ENCODE data around the gene COPA. TPM values are rescaled to one million over a fixed set of nuclear protein-coding genes. Genes with fewer than 3 reads are reported as not detected.

COPA gene
- total RNA-seq, 8 experiments from 2014 or later, result 134 to 326 (median 200) TPM

DNA sequence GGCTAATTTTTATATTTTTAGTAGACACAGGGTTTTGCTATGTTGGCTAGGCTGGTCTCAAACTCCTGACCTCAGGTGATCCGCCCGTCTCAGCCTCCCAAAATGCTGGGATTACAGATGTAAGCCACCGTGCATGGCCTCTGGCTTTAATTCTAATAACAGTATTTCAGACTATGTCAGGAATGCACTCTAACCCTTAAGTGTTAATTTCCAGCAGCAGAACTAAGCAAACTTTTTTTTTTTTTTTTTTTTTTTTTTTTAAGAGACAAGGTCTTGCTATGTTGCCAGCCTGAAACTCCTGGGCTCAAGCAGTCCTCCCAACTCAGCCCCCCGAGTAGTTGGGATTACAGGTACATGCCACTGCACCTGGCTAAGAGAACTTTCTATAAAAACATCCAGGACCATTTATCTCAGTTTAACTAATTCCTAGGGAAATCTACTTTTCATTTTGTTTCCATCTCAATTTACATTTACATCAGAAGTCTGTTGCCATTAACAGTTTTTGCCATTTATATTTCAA is 87.2 kb downstream of the COPA start:
- peaks cover 13 to 24% of the 10 kb centered on the region in 2 donors for H3K4me1 ChIP-seq (replicated peaks in 1 of 2)
- no peak overlapping the region for H3K27ac ChIP-seq
- WGBS, 10 experiments, result 60 to 100% (median 96%) methylated on average over 2 to 4 of the region's 4 CpGs; no CpG with 5 or more reads in 4 of the 10 experiments
- no peak overlapping the region for H3K4me3 ChIP-seq
- in situ Hi-C loops (cut with MboI; ENCODE audit: low pct_unique_long_range_greater_than_20kb in 2 of 9, low sequenced_read_pairs in 9 of 9, unreplicated experiment in 9 of 9), result no loop called here
- ATAC-seq (replicated peaks in 6 of 8), result no peak

DNA sequence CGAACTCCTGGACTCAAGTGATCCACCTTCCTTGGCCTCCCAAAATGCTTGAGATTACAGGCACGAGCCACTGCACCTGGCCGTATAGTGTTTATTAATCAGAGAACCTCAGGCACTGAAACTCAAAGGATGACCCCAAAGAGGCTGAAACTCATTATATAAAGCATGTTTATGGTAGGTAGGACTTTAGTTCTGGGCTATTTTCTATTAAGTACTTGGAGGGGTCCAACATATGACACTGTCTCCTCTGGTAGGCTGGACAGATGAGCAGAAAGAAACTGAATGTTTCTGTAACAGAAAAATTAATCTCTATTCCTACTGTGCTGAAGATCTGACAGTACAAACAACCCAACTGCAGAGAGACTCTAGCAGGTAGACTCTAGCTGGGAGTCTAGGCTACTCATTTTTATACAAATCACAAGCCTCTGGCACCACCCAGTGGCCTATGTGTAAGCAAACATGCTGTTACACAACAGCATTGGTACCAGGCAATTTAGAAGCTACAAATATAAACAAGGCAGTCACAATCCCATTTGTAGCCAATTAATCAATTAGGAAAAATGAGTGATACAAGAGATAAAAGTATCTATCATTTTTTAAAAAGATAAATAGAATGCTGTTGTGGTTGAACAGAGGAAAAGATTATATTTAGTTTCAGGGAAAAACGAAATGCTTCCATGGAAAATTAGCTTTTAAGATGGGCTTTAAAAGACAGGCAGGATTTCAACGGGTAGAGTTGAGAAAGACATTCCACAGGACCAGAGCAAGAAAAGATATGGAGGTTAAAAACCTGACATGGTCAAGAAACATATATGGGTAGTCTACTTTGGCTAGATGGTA is 91.1 kb downstream of the COPA start:
- Histone ChIP-seq H3K27ac (no peak overlapping the region), H3K4me3 (no peak overlapping the region), H3K4me1 (replicated peaks in 1 of 2) (peaks cover 2 to 13% of the 10 kb centered on the region in 2 donors)
- in situ Hi-C loops (cut with MboI; ENCODE audit: low pct_unique_long_range_greater_than_20kb in 2 of 9, low sequenced_read_pairs in 9 of 9, unreplicated experiment in 9 of 9), result no loop called here
- peak; percentile 98 to 100 (median 100) for ATAC-seq (replicated peaks in 6 of 8)
- 30 to 81% (median 64%) methylated on average over 2 to 5 of the region's 5 CpGs for WGBS, 10 experiments

DNA sequence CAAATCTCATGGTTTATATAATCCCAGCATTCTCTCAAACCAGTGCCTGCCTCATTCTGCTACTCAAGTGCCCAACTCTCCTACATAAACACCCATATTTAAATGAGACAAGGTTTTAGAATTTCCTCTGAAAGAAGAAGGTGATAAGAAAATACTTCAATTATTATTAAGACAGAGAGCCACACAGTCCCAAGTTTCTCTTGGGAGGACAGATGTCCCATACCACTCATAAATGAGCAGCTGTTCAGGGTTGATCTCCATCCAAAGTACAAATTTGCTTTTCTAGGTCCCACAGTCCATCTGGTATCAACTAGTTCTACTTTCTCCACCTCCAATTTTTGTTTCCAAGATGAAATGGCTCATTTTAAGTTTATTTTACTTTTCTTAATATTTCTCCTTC is 92.0 kb downstream of the COPA start:
- no peak overlapping the region for H3K4me3 ChIP-seq
- H3K27ac ChIP-seq, result no peak overlapping the region
- in situ Hi-C loops (cut with MboI; ENCODE audit: low pct_unique_long_range_greater_than_20kb in 2 of 9, low sequenced_read_pairs in 9 of 9, unreplicated experiment in 9 of 9), result no loop called here

DNA sequence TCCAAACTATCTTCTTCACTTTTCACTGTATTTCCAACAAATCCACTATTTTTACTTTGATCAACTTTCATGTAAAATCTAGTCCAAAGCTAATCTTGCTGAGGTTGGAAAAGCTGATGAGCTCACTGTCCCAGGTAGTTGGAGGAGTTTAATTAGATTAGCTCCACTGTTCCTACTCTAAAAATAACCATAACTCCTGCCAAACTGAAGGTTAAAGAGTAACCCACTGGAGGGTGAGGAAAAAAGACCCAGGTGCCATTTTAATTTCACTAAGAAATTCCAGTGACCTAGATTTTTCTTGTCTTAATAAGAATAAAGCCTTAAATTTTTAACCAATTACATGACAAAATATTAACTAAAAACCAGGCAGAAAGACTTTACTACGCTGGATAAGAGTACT is 96.0 kb downstream of the COPA start:
- Histone ChIP-seq H3K4me3 (no peak overlapping the region), H3K27ac (no peak overlapping the region), H3K4me1 (replicated peaks in 1 of 2) (peaks cover 2 to 15% of the 10 kb centered on the region in 2 donors)
- WGBS, 10 experiments, result 79 to 100% (median 100%) methylated on average over 1 of the region's 1 CpG; no CpG with 5 or more reads in 1 of the 10 experiments
- ATAC-seq (replicated peaks in 6 of 8), result no peak
- in situ Hi-C loops (cut with MboI; ENCODE audit: low pct_unique_long_range_greater_than_20kb in 2 of 9, low sequenced_read_pairs in 9 of 9, unreplicated experiment in 9 of 9), result loop anchor here in 1 of 9 experiments (25.0 kb wide), 1 partner anchor 310 kb away; the partner anchor contains the start of genes IGSF9 and TAGLN2

More for the DNA sequence above, 92.0 kb downstream of the COPA start:
- peaks cover 2 to 7% of the 10 kb centered on the region in 2 donors for H3K4me1 ChIP-seq (replicated peaks in 1 of 2)
- ATAC-seq (replicated peaks in 6 of 8), result no peak

DNA sequence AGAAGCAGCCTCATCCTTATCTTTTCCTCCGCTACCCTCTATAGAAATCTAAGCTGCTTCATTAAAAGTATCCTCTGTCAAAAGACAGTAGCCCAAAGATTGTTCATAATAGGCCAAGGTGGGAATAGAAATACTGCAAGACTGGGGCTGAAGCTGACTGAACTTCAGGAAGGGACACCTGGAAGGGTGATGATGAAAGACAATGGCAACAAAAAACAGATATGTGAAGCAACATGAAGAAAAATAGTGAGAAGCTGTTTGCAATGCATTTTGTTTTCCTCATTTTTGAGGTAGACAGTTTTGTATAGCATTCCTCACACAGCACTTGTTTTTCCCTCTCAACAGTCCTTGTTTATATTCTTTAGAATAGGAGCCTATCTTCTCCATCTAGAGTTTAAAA is 97.6 kb downstream of the COPA start:
- in situ Hi-C loops (cut with MboI; ENCODE audit: low pct_unique_long_range_greater_than_20kb in 2 of 9, low sequenced_read_pairs in 9 of 9, unreplicated experiment in 9 of 9), result loop anchor here in 1 of 9 experiments (25.0 kb wide), 1 partner anchor 308 kb away; the partner anchor contains the start of genes IGSF9 and TAGLN2
- no peak for ATAC-seq (replicated peaks in 6 of 8)
- Histone ChIP-seq H3K27ac (no peak overlapping the region), H3K4me3 (no peak overlapping the region), H3K4me1 (replicated peaks in 1 of 2) (peaks cover 0 to 8% of the 10 kb centered on the region in 2 donors)
- WGBS, 10 experiments, result 43 to 100% (median 92%) methylated on average over 1 of the region's 1 CpG; no CpG with 5 or more reads in 2 of the 10 experiments

DNA sequence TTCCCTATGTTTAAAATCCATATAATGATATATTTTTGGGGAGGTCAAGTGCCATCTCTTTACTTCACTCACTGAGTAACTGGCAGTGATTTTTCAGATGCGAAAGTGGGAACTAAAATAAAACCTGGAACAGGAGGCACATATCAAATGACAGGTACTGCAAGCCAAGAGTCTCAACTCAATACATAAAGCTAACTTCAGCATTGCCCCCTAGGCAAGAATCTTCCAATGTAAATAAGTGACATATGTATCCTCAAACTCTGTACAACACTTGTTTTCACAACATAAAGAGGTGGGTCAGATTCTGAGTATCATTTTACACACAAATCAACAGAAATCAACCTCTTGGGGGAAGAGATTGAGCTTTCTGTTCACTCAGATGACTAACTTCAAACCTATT is 98.8 kb downstream of the COPA start:
- no peak overlapping the region for H3K27ac ChIP-seq
- 80 to 100% (median 95%) methylated on average over 1 of the region's 1 CpG; no CpG with 5 or more reads in 4 of the 10 experiments for WGBS, 10 experiments

DNA sequence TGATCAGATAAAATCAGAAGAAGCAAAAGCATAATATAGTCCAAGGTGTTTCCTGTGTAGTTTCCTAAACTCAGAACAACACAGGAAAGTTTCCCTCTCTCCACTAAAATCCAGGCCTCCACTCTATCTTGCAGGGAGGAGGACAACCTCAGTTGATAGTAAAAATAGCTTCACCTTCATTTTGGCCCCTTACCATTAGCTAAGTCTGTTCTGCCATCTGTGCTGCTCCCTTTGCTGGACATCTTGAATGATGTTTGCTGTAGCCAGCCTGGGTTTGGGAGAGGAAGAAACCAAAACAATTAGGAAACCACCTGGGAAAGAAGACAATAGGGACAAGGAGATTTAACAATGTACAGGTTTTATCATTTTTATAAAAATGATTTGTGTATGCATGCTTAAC is 99.3 kb downstream of the COPA start:
- H3K27ac ChIP-seq, result no peak overlapping the region
- H3K4me1 ChIP-seq (replicated peaks in 1 of 2), result peaks cover 0 to 8% of the 10 kb centered on the region in 2 donors
- ATAC-seq (replicated peaks in 6 of 8), result no peak
- no peak overlapping the region for H3K4me3 ChIP-seq
- in situ Hi-C loops (cut with MboI; ENCODE audit: low pct_unique_long_range_greater_than_20kb in 2 of 9, low sequenced_read_pairs in 9 of 9, unreplicated experiment in 9 of 9), result loop anchor here in 1 of 9 experiments (25.0 kb wide), 1 partner anchor 306 kb away; the partner anchor contains the start of genes IGSF9 and TAGLN2

More for the DNA sequence above, 98.8 kb downstream of the COPA start:
- no peak overlapping the region for H3K4me3 ChIP-seq
- peaks cover 0 to 8% of the 10 kb centered on the region in 2 donors for H3K4me1 ChIP-seq (replicated peaks in 1 of 2)
- peak in 1 of 8 experiments; percentile 81 for ATAC-seq (replicated peaks in 6 of 8)
- in situ Hi-C loops (cut with MboI; ENCODE audit: low pct_unique_long_range_greater_than_20kb in 2 of 9, low sequenced_read_pairs in 9 of 9, unreplicated experiment in 9 of 9), result loop anchor here in 1 of 9 experiments (25.0 kb wide), 1 partner anchor 307 kb away; the partner anchor contains the start of genes IGSF9 and TAGLN2

DNA sequence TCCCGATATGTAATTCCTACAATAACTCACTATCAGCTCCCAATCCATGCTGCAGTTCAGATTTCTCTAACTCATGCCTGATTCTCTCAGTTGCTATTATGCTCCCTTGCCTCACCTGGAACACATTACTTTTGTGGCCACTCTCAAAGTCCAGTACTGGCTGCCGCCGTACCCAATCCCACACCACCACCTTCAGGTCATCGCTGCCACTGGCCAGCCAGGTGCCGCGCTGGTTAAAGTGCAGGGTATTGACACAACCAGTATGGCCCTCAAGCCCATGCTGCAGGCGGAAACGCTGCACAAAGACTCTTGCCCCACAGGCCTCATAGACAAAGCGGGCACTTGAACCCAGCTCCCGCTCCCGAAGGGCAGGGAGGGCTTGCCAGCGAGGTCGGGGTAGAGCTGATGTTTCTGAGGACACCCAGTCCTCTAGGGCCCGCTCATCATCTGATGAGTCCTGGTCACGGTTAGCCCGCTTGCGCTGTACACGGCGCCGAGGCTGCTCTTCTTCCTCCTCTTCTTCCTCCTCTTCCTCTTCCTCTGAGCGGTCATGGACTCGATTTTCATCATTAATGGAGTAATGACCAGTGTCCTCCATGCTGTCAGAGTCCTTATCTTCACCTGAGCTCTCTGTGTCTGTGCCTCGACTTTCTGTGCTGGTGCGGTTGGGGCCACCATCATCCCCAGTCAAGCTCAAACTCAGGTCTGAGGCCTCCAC is 103.3 kb downstream of the COPA start:
- no peaks in the 10 kb centered on the region for H3K4me1 ChIP-seq (replicated peaks in 1 of 2)
- no peak overlapping the region for H3K4me3 ChIP-seq
- no peak for ATAC-seq (replicated peaks in 6 of 8)
- no peak overlapping the region for H3K27ac ChIP-seq
- WGBS, 10 experiments, result 85 to 100% (median 91%) methylated on average over 1 to 18 of the region's 24 CpGs; no CpG with 5 or more reads in 1 of the 10 experiments
- in situ Hi-C loops (cut with MboI; ENCODE audit: low pct_unique_long_range_greater_than_20kb in 2 of 9, low sequenced_read_pairs in 9 of 9, unreplicated experiment in 9 of 9), result loop anchor here in 1 of 9 experiments (25.0 kb wide), 1 partner anchor 302 kb away; the partner anchor contains the start of genes IGSF9 and TAGLN2

Other genes starting within 250 kb of the COPA start
- gene IGSF8, start 244.6 kb downstream of the COPA start, total RNA-seq, result 10 to 100 TPM; 18.6 to 47.4 (median 39.4) TPM
- 10 to 100 TPM in 1 of 8 experiments, 1 to 10 TPM in 4, under 1 TPM in 3; 0.54 to 53.5 (median 1.2) TPM for gene ATP1A2, start 227.5 kb downstream of the COPA start, total RNA-seq
- gene ATP1A4, start 191.6 kb downstream of the COPA start, total RNA-seq, result under 1 TPM in 6 of 8 experiments, not detected in 2; 0.17 to 0.57 (median 0.21) TPM
- gene CASQ1, start 152.7 kb downstream of the COPA start, total RNA-seq, result under 1 TPM in 7 of 8 experiments, not detected in 1; 0.16 to 0.81 (median 0.21) TPM
- gene PEA15, start 137.9 kb downstream of the COPA start, total RNA-seq, result 100 to 1,000 TPM in 2 of 8 experiments, 10 to 100 TPM in 6; 26.4 to 322 (median 66.3) TPM
- 100 to 1,000 TPM in 6 of 8 experiments, 10 to 100 TPM in 2; 81.9 to 232 (median 129) TPM for gene DCAF8, start 80.7 kb downstream of the COPA start, total RNA-seq
- 10 to 100 TPM; 27.4 to 55.5 (median 41.3) TPM for gene PEX19, start 58.1 kb downstream of the COPA start, total RNA-seq
- 10 to 100 TPM; 44.0 to 94.2 (median 68.4) TPM for gene NCSTN, start 133 bp upstream of the COPA start, total RNA-seq
- 10 to 100 TPM in 3 of 8 experiments, 1 to 10 TPM in 1, under 1 TPM in 3, not detected in 1; 0.22 to 39.8 (median 4.7) TPM for gene NHLH1, start 23.8 kb upstream of the COPA start, total RNA-seq
- 10 to 100 TPM in 5 of 8 experiments, 1 to 10 TPM in 2, under 1 TPM in 1; 0.46 to 98.3 (median 54.1) TPM for gene VANGL2, start 57.3 kb upstream of the COPA start, total RNA-seq
- gene SLAMF6, start 180.0 kb upstream of the COPA start, total RNA-seq, result under 1 TPM in 4 of 8 experiments, not detected in 4; 0.09 to 0.28 (median 0.15) TPM
- under 1 TPM in 5 of 8 experiments, not detected in 3; 0.17 to 0.90 (median 0.33) TPM for gene CD84, start 236.2 kb upstream of the COPA start, total RNA-seq